Endothelial cell of umbilical vein (primary cell): ENCODE measurements around the gene CYP8B1. TPM values are rescaled to one million over a fixed set of nuclear protein-coding genes. Genes with fewer than 3 reads are reported as not detected.

Experiments used
- BruUV-seq: library from RNA; stranded (reverse); fragments of 400-500 nt; replicated peaks from 2 replicates; lab custom pipeline; 2021; lab: Mats Ljungman, UMichigan
- CTCF ChIA-PET: fragments of 300-600, 350-600 bp; sonication (Branson Sonifier 250); formaldehyde crosslinking; loops from one replicate; lab custom pipeline; 2021; ENCODE audit warnings: antibody characterized with exemption, inconsistent platforms; lab: Charles Lee
- POLR2A ChIA-PET: fragments of 300-600, 350-600 bp; sonication (Branson Sonifier 250); formaldehyde crosslinking; loops from one replicate; lab custom pipeline; 2021; ENCODE audit warnings: antibody characterized with exemption, inconsistent platforms; lab: Charles Lee
- DNase-seq: peaks from one replicate; pipeline ENCODE4 v3.0.0-alpha.2; 2011; ENCODE audit warnings: low read depth, low spot score
- FAIRE-seq: peaks from 2 replicates; lab custom pipeline; 2011; peaks lifted over from hg19 to GRCh38; lab: Jason Lieb, UNC
- H2AFZ ChIP-seq: 2 replicates; pipeline ENCODE4 v1.6.0; 2012; ENCODE audit warnings: low read depth, low read length, control low read depth, inconsistent platforms
- H3K27ac ChIP-seq: 2 replicates; pipeline ENCODE4 v1.5.1; 2011; ENCODE audit warnings: low read depth, mild to moderate bottlenecking, control low read depth, low read length, moderate library complexity; ENCODE audit not compliant: insufficient read depth
- H3K27me3 ChIP-seq, 2 experiments: 2 replicates each; pipeline versions ENCODE4 v1.6.0 to v1.6.1; 2011; ENCODE audit warnings: low read length in 2 of 2, mixed read lengths in 1 of 2; ENCODE audit not compliant: control insufficient read depth in 2 of 2, insufficient read depth in 2 of 2
- H3K36me3 ChIP-seq, 2 experiments: 2 replicates in 1 of 2; 3 replicates in 1 of 2; pipeline ENCODE4 v1.5.1; 2011; ENCODE audit warnings: low read length in 2 of 2, mild to moderate bottlenecking in 1 of 2, moderate library complexity in 1 of 2; ENCODE audit not compliant: control insufficient read depth in 2 of 2, insufficient read depth in 2 of 2; ENCODE audit errors: extremely low read depth in 1 of 2
- H3K4me1 ChIP-seq: 3 replicates; pipeline ENCODE4 v1.5.1; 2011; ENCODE audit warnings: mild to moderate bottlenecking, low read length; ENCODE audit not compliant: control insufficient read depth, insufficient read depth; ENCODE audit errors: extremely low read depth
- H3K4me2 ChIP-seq: 2 replicates; pipeline ENCODE4 v1.6.1; 2011; ENCODE audit warnings: low read length, control low read depth, mixed read lengths; ENCODE audit not compliant: insufficient read depth
- H3K4me3 ChIP-seq, 3 experiments: fragments of 200-600 bp in 1 of 3; sonication (generic), shearing (Covaris generic) in 1 of 3; replicated peaks in 1 of 3; 2 replicates each; pipeline ENCODE4 v1.5.1; 2011 to 2016; ENCODE audit warnings: control low read depth in 3 of 3, low read length in 3 of 3, mild to moderate bottlenecking in 2 of 3, inconsistent platforms in 1 of 3, low read depth in 1 of 3, moderate library complexity in 1 of 3; ENCODE audit not compliant: insufficient read depth in 1 of 3
- H3K79me2 ChIP-seq: 2 replicates; pipeline ENCODE4 v1.6.0; 2012; ENCODE audit warnings: low read length, inconsistent platforms; ENCODE audit not compliant: control insufficient read depth, insufficient read depth
- H3K9ac ChIP-seq: replicated peaks from 2 replicates; pipeline ENCODE3; 2011; ENCODE audit warnings: low read length, control low read depth; ENCODE audit not compliant: insufficient read depth; ENCODE audit errors: extremely low read depth
- H3K9me1 ChIP-seq: replicated peaks from 3 replicates; pipeline ENCODE4 v1.6.0; 2011; ENCODE audit warnings: mild to moderate bottlenecking, low read length; ENCODE audit not compliant: control insufficient read depth, insufficient read depth; ENCODE audit errors: extremely low read depth
- H3K9me3 ChIP-seq: replicated peaks from 2 replicates; pipeline ENCODE4 v1.5.1; 2012; ENCODE audit warnings: low read length, inconsistent platforms; ENCODE audit not compliant: control insufficient read depth, insufficient read depth
- H4K20me1 ChIP-seq: replicated peaks from 2 replicates; pipeline ENCODE3; 2011; ENCODE audit warnings: mild to moderate bottlenecking, low read length; ENCODE audit not compliant: control insufficient read depth, insufficient read depth; ENCODE audit errors: extremely low read depth
- EZH2 ChIP-seq: IDR thresholded peaks from 2 replicates; pipeline ENCODE4 v1.6.1; 2012; ENCODE audit warnings: borderline replicate concordance, low read depth, mild to moderate bottlenecking, moderate library complexity, low read length, inconsistent platforms; ENCODE audit not compliant: severe bottlenecking
- FOS ChIP-seq: IDR thresholded peaks from 2 replicates; pipeline ENCODE4 v1.6.1; 2011; ENCODE audit warnings: mild to moderate bottlenecking, low read length, moderate library complexity, borderline replicate concordance; ENCODE audit not compliant: insufficient read depth
- GATA2 ChIP-seq: IDR thresholded peaks from 2 replicates; pipeline ENCODE4 v1.7.0; 2011; ENCODE audit warnings: low read depth, mild to moderate bottlenecking, moderate library complexity, mixed read lengths, low read length; ENCODE audit not compliant: insufficient read length, insufficient read depth
- JUN ChIP-seq: IDR thresholded peaks from 2 replicates; pipeline ENCODE4 v1.6.1; 2011; ENCODE audit warnings: borderline replicate concordance, low read depth; ENCODE audit not compliant: insufficient read length, insufficient read depth
- MAX ChIP-seq: IDR thresholded peaks from 2 replicates; pipeline ENCODE4 v1.6.1; 2011; ENCODE audit not compliant: insufficient read depth, insufficient read length
- MYC ChIP-seq: IDR thresholded peaks from one replicate; pipeline ENCODE4 v1.6.1; 2011; ENCODE audit warnings: mild to moderate bottlenecking, low read depth, low read length
- POLR2A ChIP-seq: IDR thresholded peaks from 2 replicates; pipeline ENCODE4 v1.6.1; 2012; ENCODE audit warnings: low read depth, mild to moderate bottlenecking, control low read depth, low read length
- POLR2AphosphoS5 ChIP-seq: IDR thresholded peaks from 2 replicates; pipeline ENCODE4 v1.6.1; 2012; ENCODE audit warnings: low read depth, mild to moderate bottlenecking, control low read depth, low read length, moderate library complexity; ENCODE audit not compliant: insufficient read depth
- dilution Hi-C: fragments of 300-500 bp; cut with MboI; formaldehyde crosslinking; loops from one replicate; pipeline ENCODE4 v1.15.0; 2019; ENCODE audit warnings: low sequenced_read_pairs; ENCODE audit not compliant: extremely low pct_ligation_motif_present
- intact Hi-C: fragments of 100-400 bp; cut with micrococcal nuclease; formaldehyde crosslinking; loops from one replicate; pipeline ENCODE4 v1.10.0; 2022
- polyA plus RNA-seq, 4 experiments: library from polyadenylated mRNA; depleted of rRNA in 3 of 4; stranded (reverse) in 3 of 4; unstranded in 1 of 4; fragments of >200 nt; gene quantifications; 2 replicates each; pipeline versions ENCODE4 v1.2.1 to v1.2.3, GENCODE V29; 2011 to 2012; ENCODE audit warnings: missing spikeins in 1 of 4
- total RNA-seq: library from RNA; stranded (reverse); gene quantifications from 2 replicates; pipeline ENCODE4 v1.2.3, GENCODE V29; 2021
- TF ChIP-seq, protein P1 (sequence below), 2 donors: IDR thresholded peaks; 1 replicate in 1 of 2; 2 replicates in 1 of 2; pipeline ENCODE4 v1.5.1; 2011; ENCODE audit warnings: low read length in 2 of 2, mild to moderate bottlenecking in 2 of 2, moderate library complexity in 2 of 2, control low read depth in 1 of 2, inconsistent platforms in 1 of 2, low read depth in 1 of 2; ENCODE audit not compliant: insufficient read depth in 1 of 2; ENCODE audit errors: extremely low read depth in 1 of 2

The CYP8B1 gene
- total and polyA plus RNA-seq, 2 donors (not counting 3 experiments of a cell fraction or from before 2014, with no cell fraction given): not detected

- DNase-seq (no peak), FAIRE-seq (no peak)
- no peak overlapping the region for H3K4me3 ChIP-seq
- H3K4me2 ChIP-seq: no peak overlapping the region
- dilution Hi-C loops (no loop called here), intact Hi-C loops (no loop called here)
- H3K36me3 ChIP-seq: no peaks in the 10 kb centered on the region
- no peak overlapping the region for H3K9ac ChIP-seq
- ChIA-PET CTCF (no interaction called here), POLR2A (no interaction called here)
- H4K20me1 ChIP-seq: no peaks in the 10 kb centered on the region
- TF ChIP-seq POLR2AphosphoS5 (no peak), FOS (no peak), MAX (no peak), EZH2 (no peak), JUN (no peak), POLR2A (no peak), MYC (no peak), GATA2 (no peak)
- TF ChIP-seq, protein P1, sequence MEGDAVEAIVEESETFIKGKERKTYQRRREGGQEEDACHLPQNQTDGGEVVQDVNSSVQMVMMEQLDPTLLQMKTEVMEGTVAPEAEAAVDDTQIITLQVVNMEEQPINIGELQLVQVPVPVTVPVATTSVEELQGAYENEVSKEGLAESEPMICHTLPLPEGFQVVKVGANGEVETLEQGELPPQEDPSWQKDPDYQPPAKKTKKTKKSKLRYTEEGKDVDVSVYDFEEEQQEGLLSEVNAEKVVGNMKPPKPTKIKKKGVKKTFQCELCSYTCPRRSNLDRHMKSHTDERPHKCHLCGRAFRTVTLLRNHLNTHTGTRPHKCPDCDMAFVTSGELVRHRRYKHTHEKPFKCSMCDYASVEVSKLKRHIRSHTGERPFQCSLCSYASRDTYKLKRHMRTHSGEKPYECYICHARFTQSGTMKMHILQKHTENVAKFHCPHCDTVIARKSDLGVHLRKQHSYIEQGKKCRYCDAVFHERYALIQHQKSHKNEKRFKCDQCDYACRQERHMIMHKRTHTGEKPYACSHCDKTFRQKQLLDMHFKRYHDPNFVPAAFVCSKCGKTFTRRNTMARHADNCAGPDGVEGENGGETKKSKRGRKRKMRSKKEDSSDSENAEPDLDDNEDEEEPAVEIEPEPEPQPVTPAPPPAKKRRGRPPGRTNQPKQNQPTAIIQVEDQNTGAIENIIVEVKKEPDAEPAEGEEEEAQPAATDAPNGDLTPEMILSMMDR (IDR thresholded peaks at IDR 0.05; ENCODE audit: extremely low read depth in 1 of 2, insufficient read depth in 1 of 2, low read depth in 1 of 2, low read length in 2 of 2): no peak
- no peaks in the 10 kb centered on the region for H3K9me3 ChIP-seq
- H3K4me1 ChIP-seq: peaks cover 7% of the 10 kb centered on the region
- peaks cover 13 to 16% of the 10 kb centered on the region in 2 experiments for H3K27me3 ChIP-seq
- H2AFZ ChIP-seq: peak overlapping the region; percentile 93
- H3K79me2 ChIP-seq: no peaks in the 10 kb centered on the region
- no peak overlapping the region for H3K27ac ChIP-seq
- BruUV-seq: no TSS peak
- H3K9me1 ChIP-seq: no peaks in the 10 kb centered on the region
Measured at GRCh38 chr3:42880183-42880582, 4.5 kb upstream of the CYP8B1 start.
